ENCODE measurements around the gene CRELD2. TPM values are rescaled to one million over a fixed set of nuclear protein-coding genes. Genes with fewer than 3 reads are reported as not detected.

Gene CRELD2
- polyA plus RNA-seq, 1 donor = 12.4 TPM

GRCh38 chr22:49929994-49930575 lies 11.7 kb downstream of the CRELD2 start:
- DNase-seq (ENCODE audit: low read depth) = no peak

GRCh38 chr22:49930596-49931412 lies 12.4 kb downstream of the CRELD2 start:
- DNase-seq (ENCODE audit: low read depth) = no peak

- no peak for DNase-seq (ENCODE audit: low read depth)
Observed at GRCh38 chr22:49933236-49934159, 15.1 kb downstream of the CRELD2 start.

- DNase-seq (ENCODE audit: low read depth) = no peak
Observed at GRCh38 chr22:49934160-49934890, 15.9 kb downstream of the CRELD2 start.

GRCh38 chr22:49934891-49935557 lies 16.6 kb downstream of the CRELD2 start:
- DNase-seq (ENCODE audit: low read depth) = no peak

- no peak for DNase-seq (ENCODE audit: low read depth)
Observed at GRCh38 chr22:49935561-49935960, 17.1 kb downstream of the CRELD2 start.

GRCh38 chr22:49936018-49936972 lies 17.9 kb downstream of the CRELD2 start:
- DNase-seq (ENCODE audit: low read depth) = no peak

GRCh38 chr22:49936973-49937757 lies 18.7 kb downstream of the CRELD2 start:
- no peak for DNase-seq (ENCODE audit: low read depth)

GRCh38 chr22:49937758-49938564 lies 19.5 kb downstream of the CRELD2 start:
- no peak for DNase-seq (ENCODE audit: low read depth)

GRCh38 chr22:49938565-49939136 lies 20.2 kb downstream of the CRELD2 start:
- DNase-seq (ENCODE audit: low read depth) = no peak

GRCh38 chr22:49941507-49942316 lies 23.3 kb downstream of the CRELD2 start:
- DNase-seq (ENCODE audit: low read depth) = no peak

- DNase-seq (ENCODE audit: low read depth) = no peak
Observed at GRCh38 chr22:49942565-49943404, 24.4 kb downstream of the CRELD2 start.

GRCh38 chr22:49943405-49943765 lies 25.0 kb downstream of the CRELD2 start:
- DNase-seq (ENCODE audit: low read depth) = no peak

GRCh38 chr22:49943771-49944398 lies 25.5 kb downstream of the CRELD2 start:
- DNase-seq (ENCODE audit: low read depth) = no peak

GRCh38 chr22:49944399-49944891 lies 26.0 kb downstream of the CRELD2 start:
- no peak for DNase-seq (ENCODE audit: low read depth)

Measured in forelimb muscle (tissue), 1 donor.